PFSK-1 (cell line): ENCODE measurements around the gene SKIC3.

ENCODE experiments used
- FOXP2 ChIP-seq: optimal IDR thresholded peaks from 2 replicates; pipeline ENCODE3; 2011; ENCODE audit warnings: borderline replicate concordance, control low read depth, inconsistent platforms; ENCODE audit not compliant: insufficient read depth; ENCODE audit errors: extremely low read length, extremely low read depth
- POLR2AphosphoS5 ChIP-seq: IDR thresholded peaks from 2 replicates; pipeline ENCODE4 v1.6.1; 2012; ENCODE audit warnings: low read depth, mild to moderate bottlenecking, control low read depth, low read length, moderate library complexity
- SIN3A ChIP-seq: IDR thresholded peaks from 2 replicates; pipeline ENCODE4 v1.6.1; 2012; ENCODE audit warnings: mild to moderate bottlenecking, low read length, moderate library complexity, borderline replicate concordance; ENCODE audit not compliant: insufficient read depth
- TAF1 ChIP-seq: IDR thresholded peaks from 2 replicates; pipeline ENCODE4 v1.6.1; 2012; ENCODE audit warnings: low read length, control low read depth, borderline replicate concordance; ENCODE audit not compliant: insufficient read depth
- TF ChIP-seq, protein P1 (sequence below), 2 experiments: IDR thresholded peaks; 2 replicates each; pipeline versions ENCODE4 v1.6.1 to v1.8.0; 2011 to 2012; ENCODE audit warnings: low read depth in 2 of 2, low read length in 2 of 2, control low read depth in 1 of 2, inconsistent platforms in 1 of 2, mild to moderate bottlenecking in 1 of 2, moderate library complexity in 1 of 2; ENCODE audit not compliant: insufficient read depth in 1 of 2

DNA sequence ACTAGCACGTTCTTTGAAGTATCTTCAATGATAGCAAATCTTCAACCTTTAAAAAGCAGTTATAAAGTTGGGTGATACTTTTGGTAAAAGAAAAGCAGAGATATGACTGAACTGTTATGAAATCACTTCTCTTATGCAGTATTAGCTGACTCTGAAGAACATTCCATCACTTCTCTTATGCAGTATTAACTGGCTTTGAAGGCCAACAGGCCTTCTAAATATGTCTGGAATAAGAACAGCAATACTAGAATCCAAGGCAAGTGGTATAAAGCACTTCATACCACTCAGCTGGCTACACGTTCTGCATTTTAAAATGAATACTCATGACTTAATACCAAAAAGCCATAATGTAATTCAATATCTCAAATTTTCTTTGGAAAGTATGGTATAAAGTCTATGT is 17.3 kb downstream of the SKIC3 start:
- TF ChIP-seq POLR2AphosphoS5 (no peak), FOXP2 (no peak), SIN3A (no peak), TAF1 (no peak)
- TF ChIP-seq, protein P1, sequence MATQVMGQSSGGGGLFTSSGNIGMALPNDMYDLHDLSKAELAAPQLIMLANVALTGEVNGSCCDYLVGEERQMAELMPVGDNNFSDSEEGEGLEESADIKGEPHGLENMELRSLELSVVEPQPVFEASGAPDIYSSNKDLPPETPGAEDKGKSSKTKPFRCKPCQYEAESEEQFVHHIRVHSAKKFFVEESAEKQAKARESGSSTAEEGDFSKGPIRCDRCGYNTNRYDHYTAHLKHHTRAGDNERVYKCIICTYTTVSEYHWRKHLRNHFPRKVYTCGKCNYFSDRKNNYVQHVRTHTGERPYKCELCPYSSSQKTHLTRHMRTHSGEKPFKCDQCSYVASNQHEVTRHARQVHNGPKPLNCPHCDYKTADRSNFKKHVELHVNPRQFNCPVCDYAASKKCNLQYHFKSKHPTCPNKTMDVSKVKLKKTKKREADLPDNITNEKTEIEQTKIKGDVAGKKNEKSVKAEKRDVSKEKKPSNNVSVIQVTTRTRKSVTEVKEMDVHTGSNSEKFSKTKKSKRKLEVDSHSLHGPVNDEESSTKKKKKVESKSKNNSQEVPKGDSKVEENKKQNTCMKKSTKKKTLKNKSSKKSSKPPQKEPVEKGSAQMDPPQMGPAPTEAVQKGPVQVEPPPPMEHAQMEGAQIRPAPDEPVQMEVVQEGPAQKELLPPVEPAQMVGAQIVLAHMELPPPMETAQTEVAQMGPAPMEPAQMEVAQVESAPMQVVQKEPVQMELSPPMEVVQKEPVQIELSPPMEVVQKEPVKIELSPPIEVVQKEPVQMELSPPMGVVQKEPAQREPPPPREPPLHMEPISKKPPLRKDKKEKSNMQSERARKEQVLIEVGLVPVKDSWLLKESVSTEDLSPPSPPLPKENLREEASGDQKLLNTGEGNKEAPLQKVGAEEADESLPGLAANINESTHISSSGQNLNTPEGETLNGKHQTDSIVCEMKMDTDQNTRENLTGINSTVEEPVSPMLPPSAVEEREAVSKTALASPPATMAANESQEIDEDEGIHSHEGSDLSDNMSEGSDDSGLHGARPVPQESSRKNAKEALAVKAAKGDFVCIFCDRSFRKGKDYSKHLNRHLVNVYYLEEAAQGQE (IDR thresholded peaks at IDR 0.05; ENCODE audit: insufficient read depth in 1 of 2, low read depth in 2 of 2, low read length in 2 of 2) = no peak
